HepG2 (cell line): Measurements from ENCODE around the gene EBF4.

Experiments
- CTCF ChIP-seq: sonication (generic); formaldehyde crosslinking; IDR thresholded peaks from 2 replicates; pipeline ENCODE4 v1.5.0; 2020; ENCODE audit warnings: mild to moderate bottlenecking, missing genetic modification reagents, moderate library complexity
- EZH2 ChIP-seq: conservative IDR thresholded peaks from 2 replicates; pipeline ENCODE4 v1.6.1; 2012; ENCODE audit warnings: mild to moderate bottlenecking, low read depth, low read length, moderate library complexity
- FOSL2 ChIP-seq: sonication (generic); formaldehyde crosslinking; IDR thresholded peaks from 2 replicates; pipeline ENCODE4 v1.4.0; 2020; ENCODE audit warnings: missing genetic modification reagents
- ZFP1 ChIP-seq: IDR thresholded peaks from 2 replicates; pipeline ENCODE4 v1.6.1; 2016
- ZNF607 ChIP-seq: sonication (generic); formaldehyde crosslinking; IDR thresholded peaks from 2 replicates; pipeline ENCODE4 v1.5.1; 2020; ENCODE audit warnings: missing genetic modification reagents, mild to moderate bottlenecking, borderline replicate concordance

- TF ChIP-seq FOSL2 (CRISPR knock-in tag), result no peak
- no peak for TF ChIP-seq ZFP1 (CRISPR knock-in tag)
- no peak for TF ChIP-seq EZH2
- TF ChIP-seq CTCF (CRISPR knock-in tag), result no peak
- TF ChIP-seq ZNF607, result no peak
These were observed 63.0 kb downstream of the EBF4 start for GRCh38 chr20:2755451-2756055.
